Sigmoid colon (tissue), 7 donors: ENCODE results near the gene CTNNA2. TPM values are rescaled to one million over a fixed set of nuclear protein-coding genes. Genes with fewer than 3 reads are reported as not detected.

Experiments used
- DNase-seq: peaks from one replicate; pipeline ENCODE4 v3.0.0-alpha.2; 2019
- H3K27ac ChIP-seq, 4 donors: fragments of 200-600 bp; sonication (generic); one replicate each; pipeline ENCODE4 v1.5.1; 2016 to 2019; ENCODE audit warnings: mild to moderate bottlenecking in 1 of 4
- H3K27me3 ChIP-seq, 3 donors: fragments of 200-600 bp; sonication (generic); one replicate each; pipeline ENCODE4 v1.5.1; 2019; ENCODE audit warnings: mild to moderate bottlenecking in 1 of 3
- H3K36me3 ChIP-seq, 4 donors: fragments of 200-600 bp; sonication (generic); one replicate each; pipeline ENCODE4 v1.5.1; 2016 to 2019
- H3K4me1 ChIP-seq, 4 donors: fragments of 200-600 bp; sonication (generic); one replicate each; pipeline ENCODE4 v1.5.1; 2017 to 2019
- H3K4me3 ChIP-seq, 4 donors: fragments of 200-600 bp; sonication (generic); one replicate each; pipeline ENCODE4 v1.5.1; 2017 to 2019; ENCODE audit warnings: mild to moderate bottlenecking in 2 of 4, moderate library complexity in 1 of 4
- H3K9me3 ChIP-seq, 4 donors: fragments of 200-600 bp in 3 of 4; sonication (generic) in 3 of 4; one replicate each; pipeline versions ENCODE4 v1.5.1 to v1.6.1; 2013 to 2019
- CTCF ChIP-seq, 4 experiments: fragments of 450-650 bp in 3 of 4; fragments of 200-600 bp in 1 of 4; IDR thresholded peaks; one replicate each; pipeline ENCODE4 v1.5.1; 2016 to 2019; ENCODE audit warnings: antibody characterized with exemption in 4 of 4, mild to moderate bottlenecking in 3 of 4, moderate library complexity in 2 of 4
- EP300 ChIP-seq, 4 donors: sonication (generic); formaldehyde crosslinking; IDR thresholded peaks; one replicate each; pipeline ENCODE4 v1.6.1; 2017; ENCODE audit warnings: antibody characterized with exemption in 4 of 4
- POLR2A ChIP-seq, 2 donors: fragments of 450-650 bp; IDR thresholded peaks; one replicate each; pipeline ENCODE4 v1.6.1; 2016; ENCODE audit warnings: antibody characterized with exemption in 2 of 2, mild to moderate bottlenecking in 2 of 2, moderate library complexity in 2 of 2
- POLR2AphosphoS5 ChIP-seq, 4 donors: sonication (generic); formaldehyde crosslinking; IDR thresholded peaks; one replicate each; pipeline ENCODE4 v1.6.1; 2017; ENCODE audit warnings: antibody characterized with exemption in 4 of 4
- WGBS, 2 donors: extraction: QIAGEN DNeasy Blood & Tissue Kit; methylation state at CpG; one replicate each; pipeline ENCODE4 v1.1.7; 2013; 5-methylcytosine and 5-hydroxymethylcytosine counted together
- intact Hi-C: fragments of 100-400 bp; cut with DNase I; formaldehyde crosslinking; loops from one replicate; pipeline ENCODE4 v1.15.1; 2023
- polyA plus RNA-seq, 3 donors: library from polyadenylated mRNA; stranded (reverse); fragments of 200-250 nt; gene quantifications; one replicate each; pipeline ENCODE4 v1.2.3, GENCODE V29; 2013
- total RNA-seq, 4 donors: library from RNA; depleted of rRNA; stranded (reverse); fragments of >200 nt; gene quantifications; one replicate each; pipeline ENCODE4 v1.1.0, GENCODE V29; 2016
- donor health status: healthy with polysubstance abuse.
- donor health status: Bipolar disorder and iron deficiency.
- donor health status: healthy.

CTNNA2 gene
- total and polyA plus RNA-seq, 7 donors = 1.4 to 8.6 (median 3.8) TPM; not detected in 2

GRCh38 chr2:80365762-80366161, 852.9 kb downstream of the CTNNA2 start:
- H3K27ac ChIP-seq = no peak overlapping the region
- TF ChIP-seq POLR2AphosphoS5 (IDR thresholded peaks at IDR 0.05) (no peak), EP300 (IDR thresholded peaks at IDR 0.05) (no peak), CTCF (IDR thresholded peaks at IDR 0.05) (no peak), POLR2A (IDR thresholded peaks at IDR 0.05) (no peak)
- H3K27me3 ChIP-seq = no peaks in the 10 kb centered on the region
- H3K4me3 ChIP-seq = no peak overlapping the region
- no peak for DNase-seq
- H3K36me3 ChIP-seq = no peaks in the 10 kb centered on the region
- H3K4me1 ChIP-seq = no peaks in the 10 kb centered on the region
- intact Hi-C loops = no loop called here
- 30 to 61% methylated on average over 3 of the region's 3 CpGs for WGBS, 2 donors
- H3K9me3 ChIP-seq = no peaks in the 10 kb centered on the region

GRCh38 chr2:80370375-80371009, 857.6 kb downstream of the CTNNA2 start:
- H3K27me3 ChIP-seq = no peaks in the 10 kb centered on the region
- no peak for DNase-seq
- no peak overlapping the region for H3K4me3 ChIP-seq
- no peak overlapping the region for H3K27ac ChIP-seq
- H3K9me3 ChIP-seq = no peaks in the 10 kb centered on the region
- H3K4me1 ChIP-seq = no peaks in the 10 kb centered on the region
- WGBS, 2 donors = 83 to 89% methylated on average over 3 of the region's 3 CpGs
- H3K36me3 ChIP-seq = no peaks in the 10 kb centered on the region
- TF ChIP-seq CTCF (IDR thresholded peaks at IDR 0.05) (no peak), POLR2A (IDR thresholded peaks at IDR 0.05) (no peak)
- intact Hi-C loops = no loop called here

- Histone ChIP-seq H3K4me1 (no peaks in the 10 kb centered on the region), H3K36me3 (no peaks in the 10 kb centered on the region), H3K27ac (no peak overlapping the region), H3K27me3 (no peaks in the 10 kb centered on the region), H3K9me3 (no peaks in the 10 kb centered on the region), H3K4me3 (no peak overlapping the region)
- DNase-seq = no peak
- intact Hi-C loops = no loop called here
- WGBS, 2 donors = 77 to 93% methylated on average over 3 of the region's 3 CpGs
- TF ChIP-seq POLR2AphosphoS5 (IDR thresholded peaks at IDR 0.05) = no peak
These were observed 861.3 kb downstream of the CTNNA2 start for GRCh38 chr2:80374105-80374504.

- intact Hi-C loops = no loop called here
- no peak overlapping the region for H3K27ac ChIP-seq
These were observed 864.2 kb downstream of the CTNNA2 start for GRCh38 chr2:80377071-80377470.

GRCh38 chr2:80380736-80381135, 867.9 kb downstream of the CTNNA2 start:
- intact Hi-C loops = no loop called here

More at GRCh38 chr2:80377071-80377470, 864.2 kb downstream of the CTNNA2 start:
- no peak for DNase-seq
- no peak overlapping the region for H3K4me3 ChIP-seq
- H3K9me3 ChIP-seq = no peaks in the 10 kb centered on the region
- no peaks in the 10 kb centered on the region for H3K36me3 ChIP-seq
- TF ChIP-seq CTCF (IDR thresholded peaks at IDR 0.05) (no peak), POLR2AphosphoS5 (IDR thresholded peaks at IDR 0.05) (no peak), POLR2A (IDR thresholded peaks at IDR 0.05) (no peak), EP300 (IDR thresholded peaks at IDR 0.05) (no peak)
- H3K27me3 ChIP-seq = no peaks in the 10 kb centered on the region
- no peaks in the 10 kb centered on the region for H3K4me1 ChIP-seq

More at GRCh38 chr2:80380736-80381135, 867.9 kb downstream of the CTNNA2 start:
- Histone ChIP-seq H3K4me3 (no peak overlapping the region), H3K27me3 (no peaks in the 10 kb centered on the region), H3K36me3 (no peaks in the 10 kb centered on the region), H3K27ac (no peak overlapping the region), H3K4me1 (no peaks in the 10 kb centered on the region), H3K9me3 (no peaks in the 10 kb centered on the region)
- TF ChIP-seq EP300 (IDR thresholded peaks at IDR 0.05) = no peak
- TF ChIP-seq CTCF (IDR thresholded peaks at IDR 0.05) = no peak
- TF ChIP-seq POLR2AphosphoS5 (IDR thresholded peaks at IDR 0.05) = no peak
- TF ChIP-seq POLR2A (IDR thresholded peaks at IDR 0.05) = no peak
- DNase-seq = no peak
- 68 to 83% methylated on average over 3 of the region's 3 CpGs for WGBS, 2 donors
